ENCODE results near the gene KCNJ6.

- TF ChIP-seq ELF4 (IDR thresholded peaks at IDR 0.05) (no peak), SUZ12 (IDR thresholded peaks at IDR 0.05) (no peak), SP1 (IDR thresholded peaks at IDR 0.05) (no peak), PKNOX1 (IDR thresholded peaks at IDR 0.05) (no peak), FOXM1 (IDR thresholded peaks at IDR 0.05; ENCODE audit: borderline replicate concordance) (no peak), BHLHE40 (IDR thresholded peaks at IDR 0.05; ENCODE audit: borderline replicate concordance) (no peak), L3MBTL2 (conservative IDR thresholded peaks at IDR 0.05) (no peak), TARDBP (IDR thresholded peaks at IDR 0.05) (no peak), CTBP1 (IDR thresholded peaks at IDR 0.05; ENCODE audit: borderline replicate concordance) (no peak), ZNF384 (IDR thresholded peaks at IDR 0.05) (no peak), HDGF (IDR thresholded peaks at IDR 0.05; ENCODE audit: borderline replicate concordance) (no peak), FOXA1 (IDR thresholded peaks at IDR 0.05) (no peak)
Measured at GRCh38 chr21:37578471-37579126, 337.7 kb downstream of the KCNJ6 start.

All from HEK293T (cell line).